ENCODE data around the gene ANKRD29.

- TF ChIP-seq CTCF (IDR thresholded peaks at IDR 0.05; ENCODE audit: insufficient read depth, low read length) (no peak), POLR2AphosphoS5 (IDR thresholded peaks at IDR 0.05; ENCODE audit: low read depth) (no peak), SPI1 (IDR thresholded peaks at IDR 0.05; ENCODE audit: borderline replicate concordance, low read depth) (no peak)
- TF ChIP-seq, protein P1, sequence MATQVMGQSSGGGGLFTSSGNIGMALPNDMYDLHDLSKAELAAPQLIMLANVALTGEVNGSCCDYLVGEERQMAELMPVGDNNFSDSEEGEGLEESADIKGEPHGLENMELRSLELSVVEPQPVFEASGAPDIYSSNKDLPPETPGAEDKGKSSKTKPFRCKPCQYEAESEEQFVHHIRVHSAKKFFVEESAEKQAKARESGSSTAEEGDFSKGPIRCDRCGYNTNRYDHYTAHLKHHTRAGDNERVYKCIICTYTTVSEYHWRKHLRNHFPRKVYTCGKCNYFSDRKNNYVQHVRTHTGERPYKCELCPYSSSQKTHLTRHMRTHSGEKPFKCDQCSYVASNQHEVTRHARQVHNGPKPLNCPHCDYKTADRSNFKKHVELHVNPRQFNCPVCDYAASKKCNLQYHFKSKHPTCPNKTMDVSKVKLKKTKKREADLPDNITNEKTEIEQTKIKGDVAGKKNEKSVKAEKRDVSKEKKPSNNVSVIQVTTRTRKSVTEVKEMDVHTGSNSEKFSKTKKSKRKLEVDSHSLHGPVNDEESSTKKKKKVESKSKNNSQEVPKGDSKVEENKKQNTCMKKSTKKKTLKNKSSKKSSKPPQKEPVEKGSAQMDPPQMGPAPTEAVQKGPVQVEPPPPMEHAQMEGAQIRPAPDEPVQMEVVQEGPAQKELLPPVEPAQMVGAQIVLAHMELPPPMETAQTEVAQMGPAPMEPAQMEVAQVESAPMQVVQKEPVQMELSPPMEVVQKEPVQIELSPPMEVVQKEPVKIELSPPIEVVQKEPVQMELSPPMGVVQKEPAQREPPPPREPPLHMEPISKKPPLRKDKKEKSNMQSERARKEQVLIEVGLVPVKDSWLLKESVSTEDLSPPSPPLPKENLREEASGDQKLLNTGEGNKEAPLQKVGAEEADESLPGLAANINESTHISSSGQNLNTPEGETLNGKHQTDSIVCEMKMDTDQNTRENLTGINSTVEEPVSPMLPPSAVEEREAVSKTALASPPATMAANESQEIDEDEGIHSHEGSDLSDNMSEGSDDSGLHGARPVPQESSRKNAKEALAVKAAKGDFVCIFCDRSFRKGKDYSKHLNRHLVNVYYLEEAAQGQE (IDR thresholded peaks at IDR 0.05; ENCODE audit: insufficient replicate concordance, low read depth), result no peak
These were observed 47.4 kb upstream of the ANKRD29 start for GRCh38 chr18:23710068-23710527.

Data from HL-60 (cell line).